Hepatocyte (in vitro differentiated cells): ENCODE results near the gene ASB1. TPM values are rescaled to one million over a fixed set of nuclear protein-coding genes. Genes with fewer than 3 reads are reported as not detected.

Experiments used
- DNase-seq: peaks from one replicate; pipeline ENCODE4 v3.0.0-alpha.2; 2016; ENCODE audit warnings: low spot score
- H2AFZ ChIP-seq: fragments of 200-600 bp; sonication (generic); 2 replicates; pipeline ENCODE4 v1.6.0; 2016; ENCODE audit warnings: antibody characterized with exemption, mild to moderate bottlenecking
- H3K27ac ChIP-seq: fragments of 200-600 bp; sonication (generic); 2 replicates; pipeline ENCODE4 v1.5.1; 2016; ENCODE audit warnings: mild to moderate bottlenecking
- H3K27me3 ChIP-seq: fragments of 200-600 bp; sonication (generic); 2 replicates; pipeline ENCODE4 v1.6.1; 2016
- H3K36me3 ChIP-seq: fragments of 200-600 bp; sonication (generic); replicated peaks from 2 replicates; pipeline ENCODE4 v1.5.1; 2016; ENCODE audit warnings: low read depth; ENCODE audit not compliant: insufficient read depth
- H3K4me1 ChIP-seq: fragments of 200-600 bp; sonication (generic); 2 replicates; pipeline ENCODE4 v1.5.1; 2016; ENCODE audit warnings: mild to moderate bottlenecking, moderate library complexity; ENCODE audit not compliant: insufficient read depth
- H3K4me2 ChIP-seq: fragments of 200-600 bp; sonication (generic); 2 replicates; pipeline ENCODE4 v1.6.0; 2016
- H3K4me3 ChIP-seq: fragments of 200-600 bp; sonication (generic); 2 replicates; pipeline ENCODE4 v1.5.1; 2016; ENCODE audit warnings: mild to moderate bottlenecking
- H3K79me2 ChIP-seq: fragments of 200-600 bp; sonication (generic); 2 replicates; pipeline ENCODE4 v1.6.0; 2017; ENCODE audit warnings: mild to moderate bottlenecking
- H3K9me2 ChIP-seq: fragments of 200-600 bp; sonication (generic); replicated peaks from 2 replicates; pipeline ENCODE4 v1.6.0; 2017; ENCODE audit warnings: mild to moderate bottlenecking; ENCODE audit not compliant: insufficient read depth
- H3K9me3 ChIP-seq: fragments of 200-600 bp; sonication (generic); 2 replicates; pipeline ENCODE4 v1.5.1; 2016; ENCODE audit warnings: low read depth, mild to moderate bottlenecking
- H4K20me1 ChIP-seq: fragments of 200-600 bp; sonication (generic); 2 replicates; pipeline ENCODE4 v1.6.0; 2016; ENCODE audit warnings: mild to moderate bottlenecking; ENCODE audit not compliant: insufficient read depth, poor library complexity, severe bottlenecking
- EZH2 ChIP-seq: fragments of 200-600 bp; sonication (generic); IDR thresholded peaks from 2 replicates; pipeline ENCODE4 v1.6.1; 2016; ENCODE audit warnings: antibody characterized with exemption, mild to moderate bottlenecking, borderline replicate concordance
- EZH2phosphoT487 ChIP-seq: fragments of 200-600 bp; sonication (generic); IDR thresholded peaks from one replicate; pipeline ENCODE4 v1.6.1; 2018; ENCODE audit warnings: antibody characterized with exemption, mild to moderate bottlenecking, low read depth, moderate library complexity; ENCODE audit not compliant: unreplicated experiment, severe bottlenecking
- WGBS: methylation state at CpG from one replicate; pipeline ENCODE4 v1.1.6; 2016; ENCODE audit warnings: low lambda C conversion rate; ENCODE audit errors: missing lambda C conversion rate; 5-methylcytosine and 5-hydroxymethylcytosine counted together
- polyA plus RNA-seq: library from polyadenylated mRNA; unstranded; fragments of >200 nt; fragmentation: Nextera tagmentation; extraction: Ambion mirVana; gene quantifications from 2 replicates; pipeline ENCODE4 v1.2.1, GENCODE V29; 2016
- total RNA-seq: library from RNA; depleted of rRNA; stranded (reverse); fragments of >200 nt; gene quantifications from 2 replicates; pipeline ENCODE4 v1.2.3, GENCODE V29; 2014
- TF ChIP-seq, protein P1 (sequence below): fragments of 200-600 bp; sonication (generic); IDR thresholded peaks from 2 replicates; pipeline ENCODE4 v1.5.1; 2016; ENCODE audit warnings: antibody characterized with exemption, mild to moderate bottlenecking; ENCODE audit not compliant: poor library complexity

ASB1 gene
- total and polyA plus RNA-seq, 2 experiments from 2014 or later, result 13.0 to 27.9 TPM

- H3K4me2 ChIP-seq, result no peak overlapping the region
- H3K27me3 ChIP-seq, result no peaks in the 10 kb centered on the region
- H3K27ac ChIP-seq, result no peak overlapping the region
- peaks cover 18% of the 10 kb centered on the region for H3K79me2 ChIP-seq
- peaks cover 8% of the 10 kb centered on the region for H4K20me1 ChIP-seq
- peaks cover 38% of the 10 kb centered on the region for H3K4me1 ChIP-seq
- no peak for DNase-seq
- no peaks in the 10 kb centered on the region for H3K9me3 ChIP-seq
- H2AFZ ChIP-seq, result no peak overlapping the region
- WGBS, result 88% methylated on average over 7 of the region's 9 CpGs
- H3K36me3 ChIP-seq, result no peaks in the 10 kb centered on the region
- H3K9me2 ChIP-seq, result no peaks in the 10 kb centered on the region
- no peak overlapping the region for H3K4me3 ChIP-seq
- no peak for TF ChIP-seq EZH2phosphoT487
- TF ChIP-seq, protein P1, sequence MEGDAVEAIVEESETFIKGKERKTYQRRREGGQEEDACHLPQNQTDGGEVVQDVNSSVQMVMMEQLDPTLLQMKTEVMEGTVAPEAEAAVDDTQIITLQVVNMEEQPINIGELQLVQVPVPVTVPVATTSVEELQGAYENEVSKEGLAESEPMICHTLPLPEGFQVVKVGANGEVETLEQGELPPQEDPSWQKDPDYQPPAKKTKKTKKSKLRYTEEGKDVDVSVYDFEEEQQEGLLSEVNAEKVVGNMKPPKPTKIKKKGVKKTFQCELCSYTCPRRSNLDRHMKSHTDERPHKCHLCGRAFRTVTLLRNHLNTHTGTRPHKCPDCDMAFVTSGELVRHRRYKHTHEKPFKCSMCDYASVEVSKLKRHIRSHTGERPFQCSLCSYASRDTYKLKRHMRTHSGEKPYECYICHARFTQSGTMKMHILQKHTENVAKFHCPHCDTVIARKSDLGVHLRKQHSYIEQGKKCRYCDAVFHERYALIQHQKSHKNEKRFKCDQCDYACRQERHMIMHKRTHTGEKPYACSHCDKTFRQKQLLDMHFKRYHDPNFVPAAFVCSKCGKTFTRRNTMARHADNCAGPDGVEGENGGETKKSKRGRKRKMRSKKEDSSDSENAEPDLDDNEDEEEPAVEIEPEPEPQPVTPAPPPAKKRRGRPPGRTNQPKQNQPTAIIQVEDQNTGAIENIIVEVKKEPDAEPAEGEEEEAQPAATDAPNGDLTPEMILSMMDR, result no peak
- TF ChIP-seq EZH2, result no peak
Observed at GRCh38 chr2:238423561-238424312, 3.0 kb upstream of the ASB1 start.

- Histone ChIP-seq H3K27me3 (no peaks in the 10 kb centered on the region), H3K79me2 (peaks cover 23% of the 10 kb centered on the region), H3K4me3 (no peak overlapping the region), H3K4me2 (no peak overlapping the region), H3K27ac (no peak overlapping the region), H3K36me3 (no peaks in the 10 kb centered on the region), H3K9me3 (no peaks in the 10 kb centered on the region), H4K20me1 (peaks cover 10% of the 10 kb centered on the region), H2AFZ (no peak overlapping the region), H3K4me1 (peaks cover 41% of the 10 kb centered on the region), H3K9me2 (no peaks in the 10 kb centered on the region)
- whole genome bisulfite sequencing, result 92% methylated on average over 3 of the region's 3 CpGs
- TF ChIP-seq, protein P1, result no peak
- TF ChIP-seq EZH2phosphoT487, result no peak
- no peak for TF ChIP-seq EZH2
- no peak for DNase-seq
Observed at GRCh38 chr2:238424313-238424700, 2.4 kb upstream of the ASB1 start.

DNA sequence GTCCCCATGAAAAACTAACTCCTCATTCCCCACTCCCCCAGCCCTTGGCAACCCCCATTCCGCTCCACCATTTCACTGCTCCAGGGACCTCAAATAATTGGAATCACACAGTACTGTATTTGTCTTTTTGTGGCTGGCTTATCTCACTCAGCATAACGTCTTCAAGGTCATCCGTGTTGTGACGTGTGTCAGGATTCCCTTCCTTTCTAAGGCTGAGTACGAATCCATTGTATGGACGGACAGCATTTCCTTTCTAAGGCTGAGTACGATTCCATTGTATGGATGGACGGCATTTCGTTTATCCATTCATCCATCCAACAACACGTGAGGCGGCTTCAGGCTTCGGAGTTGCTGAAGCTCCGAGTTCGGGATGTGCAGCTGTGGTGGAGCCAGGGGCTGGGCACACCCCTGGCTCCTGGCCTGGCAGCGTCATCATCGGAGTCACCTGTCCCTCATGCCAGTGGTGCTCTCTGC, 1.2 kb upstream of the ASB1 start:
- H3K79me2 ChIP-seq, result peaks cover 36% of the 10 kb centered on the region
- no peak overlapping the region for H3K4me3 ChIP-seq
- peaks cover 38% of the 10 kb centered on the region for H3K4me1 ChIP-seq
- H2AFZ ChIP-seq, result no peak overlapping the region
- no peaks in the 10 kb centered on the region for H3K36me3 ChIP-seq
- no peaks in the 10 kb centered on the region for H3K9me2 ChIP-seq
- DNase-seq, result peak; percentile 2
- H3K9me3 ChIP-seq, result no peaks in the 10 kb centered on the region
- peak overlapping the region; percentile 99 for H3K27ac ChIP-seq
- H3K4me2 ChIP-seq, result peak overlapping the region; percentile 76
- 81% methylated on average over 16 of the region's 16 CpGs for WGBS
- TF ChIP-seq, protein P1, result no peak
- TF ChIP-seq EZH2phosphoT487 (no peak), EZH2 (no peak)
- H4K20me1 ChIP-seq, result peaks cover 14% of the 10 kb centered on the region
- H3K27me3 ChIP-seq, result no peaks in the 10 kb centered on the region
